SK-N-SH treated with all-trans-retinoic acid at 6 μM for 48 hours (cell line): Measurements from ENCODE around the gene B3GAT1.

Experiments used
- ATAC-seq: fragments of 200-7000 bp; cut with Tn5 transposase; 3 replicates; pipeline ENCODE4 v1.9.1; 2020; ENCODE audit warnings: mild to moderate bottlenecking, moderate library complexity
- ARNTL ChIP-seq: fragments of 450-650 bp; formaldehyde crosslinking; IDR thresholded peaks from 2 replicates; pipeline ENCODE4 v1.5.0; 2020; ENCODE audit warnings: low read depth, mild to moderate bottlenecking, moderate library complexity, borderline replicate concordance
- BACH2 ChIP-seq: fragments of 250-450 bp; sonication (Bioruptor Pico); IDR thresholded peaks from 2 replicates; pipeline ENCODE4 v1.9.0; 2021; ENCODE audit warnings: mild to moderate bottlenecking, borderline replicate concordance
- CREB5 ChIP-seq: fragments of 250-450 bp; sonication (Bioruptor Pico); IDR thresholded peaks from 2 replicates; pipeline ENCODE4 v1.5.1; 2020; ENCODE audit warnings: low read depth, mild to moderate bottlenecking, moderate library complexity
- CSDC2 ChIP-seq: fragments of 250-450 bp; sonication (Bioruptor Pico); IDR thresholded peaks from 2 replicates; pipeline ENCODE4 v1.5.0; 2020; ENCODE audit warnings: mild to moderate bottlenecking, moderate library complexity
- CSRNP3 ChIP-seq: fragments of 250-450 bp; sonication (Bioruptor Pico); IDR thresholded peaks from 2 replicates; pipeline ENCODE4 v1.5.1; 2021; ENCODE audit warnings: mild to moderate bottlenecking, moderate library complexity
- ESRRG ChIP-seq: fragments of 250-450 bp; sonication (Bioruptor Pico); IDR thresholded peaks from 2 replicates; pipeline ENCODE4 v1.6.1; 2021; ENCODE audit warnings: mild to moderate bottlenecking
- GLIS3 ChIP-seq: fragments of 250-450 bp; sonication (Bioruptor Pico); IDR thresholded peaks from 2 replicates; pipeline ENCODE4 v1.5.0; 2020; ENCODE audit warnings: mild to moderate bottlenecking, moderate library complexity
- ISL1 ChIP-seq: fragments of 250-450 bp; sonication (Bioruptor Pico); IDR thresholded peaks from 2 replicates; pipeline ENCODE4 v2.1.2; 2022; ENCODE audit warnings: mild to moderate bottlenecking, moderate library complexity
- OSR1 ChIP-seq: fragments of 250-450 bp; sonication (Bioruptor Pico); IDR thresholded peaks from 2 replicates; pipeline ENCODE4 v1.8.0; 2022; ENCODE audit warnings: moderate library complexity, mild to moderate bottlenecking, inconsistent platforms
- PPARA ChIP-seq: fragments of 250-450 bp; sonication (Bioruptor Pico); IDR thresholded peaks from 2 replicates; pipeline ENCODE4 v1.5.0; 2020; ENCODE audit warnings: mild to moderate bottlenecking, borderline replicate concordance
- RARB ChIP-seq: fragments of 250-450 bp; sonication (Bioruptor Pico); IDR thresholded peaks from 2 replicates; pipeline ENCODE4 v1.8.0; 2021; ENCODE audit warnings: mild to moderate bottlenecking, moderate library complexity
- TCF4 ChIP-seq: fragments of 250-450 bp; sonication (Bioruptor Pico); IDR thresholded peaks from 2 replicates; pipeline ENCODE4 v1.8.0; 2021; ENCODE audit warnings: mild to moderate bottlenecking, moderate library complexity, borderline replicate concordance
- TOX ChIP-seq: fragments of 250-450 bp; sonication (Bioruptor Pico); IDR thresholded peaks from 2 replicates; pipeline ENCODE4 v1.8.0; 2021; ENCODE audit warnings: mild to moderate bottlenecking, moderate library complexity, borderline replicate concordance
- TSHZ2 ChIP-seq: fragments of 250-450 bp; sonication (Bioruptor Pico); IDR thresholded peaks from 2 replicates; pipeline ENCODE4 v1.5.0; 2020; ENCODE audit warnings: mild to moderate bottlenecking, moderate library complexity
- ZFP3 ChIP-seq: fragments of 250-450 bp; sonication (Bioruptor Pico); IDR thresholded peaks from 2 replicates; pipeline ENCODE4 v1.5.0; 2020; ENCODE audit warnings: mild to moderate bottlenecking, moderate library complexity
- ZFP30 ChIP-seq: fragments of 450-650 bp; formaldehyde crosslinking; IDR thresholded peaks from 2 replicates; pipeline ENCODE4 v1.5.0; 2022; ENCODE audit warnings: mild to moderate bottlenecking, moderate library complexity
- ZNF565 ChIP-seq: fragments of 450-650 bp; formaldehyde crosslinking; conservative IDR thresholded peaks from 2 replicates; pipeline ENCODE4 v1.5.0; 2020; ENCODE audit warnings: low read depth, mild to moderate bottlenecking, moderate library complexity
- ZNF70 ChIP-seq: fragments of 450-650 bp; formaldehyde crosslinking; IDR thresholded peaks from 2 replicates; pipeline ENCODE4 v1.5.0; 2020; ENCODE audit warnings: mild to moderate bottlenecking, moderate library complexity
- ZNF8 ChIP-seq: fragments of 450-650 bp; formaldehyde crosslinking; IDR thresholded peaks from 2 replicates; pipeline ENCODE4 v1.5.0; 2020; ENCODE audit warnings: mild to moderate bottlenecking, moderate library complexity

Gene B3GAT1

GRCh38 chr11:134350381-134350780 lies 61.7 kb downstream of the B3GAT1 start:
- ATAC-seq: no peak
- no peak for TF ChIP-seq TSHZ2 (CRISPR knock-in tag)
- no peak for TF ChIP-seq OSR1 (CRISPR knock-in tag)
- TF ChIP-seq CSRNP3 (CRISPR knock-in tag): no peak
- no peak for TF ChIP-seq ESRRG (CRISPR knock-in tag)
- no peak for TF ChIP-seq PPARA (CRISPR knock-in tag)
- no peak for TF ChIP-seq CSDC2 (CRISPR knock-in tag)
- TF ChIP-seq ZNF565 (CRISPR knock-in tag): no peak
- TF ChIP-seq ZFP3 (CRISPR knock-in tag): no peak
- TF ChIP-seq ISL1: no peak
- TF ChIP-seq ARNTL (CRISPR knock-in tag): no peak
- no peak for TF ChIP-seq GLIS3 (CRISPR knock-in tag)
- TF ChIP-seq, all 23 proteins: peak for 0

- no peak for TF ChIP-seq ZFP30 (CRISPR knock-in tag)
- no peak for TF ChIP-seq TOX (CRISPR knock-in tag)
- no peak for TF ChIP-seq OSR1 (CRISPR knock-in tag)
- no peak for TF ChIP-seq PPARA (CRISPR knock-in tag)
- no peak for TF ChIP-seq ZNF70 (CRISPR knock-in tag)
- no peak for TF ChIP-seq BACH2 (CRISPR knock-in tag)
- no peak for TF ChIP-seq TCF4 (CRISPR knock-in tag)
- TF ChIP-seq CREB5 (CRISPR knock-in tag): no peak
- no peak for TF ChIP-seq ZFP3 (CRISPR knock-in tag)
- no peak for TF ChIP-seq ZNF8 (CRISPR knock-in tag)
- no peak for TF ChIP-seq TSHZ2 (CRISPR knock-in tag)
- ATAC-seq: no peak
These were observed 62.2 kb downstream of the B3GAT1 start for GRCh38 chr11:134349802-134350355.

GRCh38 chr11:134349109-134349801 lies 62.8 kb downstream of the B3GAT1 start:
- ATAC-seq: no peak
- TF ChIP-seq ZNF565 (CRISPR knock-in tag) (no peak), BACH2 (CRISPR knock-in tag) (no peak), TCF4 (CRISPR knock-in tag) (no peak), RARB (CRISPR knock-in tag) (no peak), OSR1 (CRISPR knock-in tag) (no peak), TSHZ2 (CRISPR knock-in tag) (no peak), CSRNP3 (CRISPR knock-in tag) (no peak), PPARA (CRISPR knock-in tag) (no peak), CREB5 (CRISPR knock-in tag) (no peak), CSDC2 (CRISPR knock-in tag) (no peak)
